Epithelial cell of prostate (primary cell): Measurements from ENCODE around the gene CDH18.
A peak's percentile ranks its signal among the peaks of the same experiment; 100 is the strongest.

Experiments used
- DNase-seq: peaks from one replicate; pipeline ENCODE4 v3.0.0-alpha.2; 2011; ENCODE audit warnings: low read depth, low spot score
- H3K27ac ChIP-seq: fragments of 450-650 bp; 2 replicates; pipeline ENCODE4 v1.5.1; 2017; ENCODE audit warnings: mild to moderate bottlenecking

CDH18 gene

DNA sequence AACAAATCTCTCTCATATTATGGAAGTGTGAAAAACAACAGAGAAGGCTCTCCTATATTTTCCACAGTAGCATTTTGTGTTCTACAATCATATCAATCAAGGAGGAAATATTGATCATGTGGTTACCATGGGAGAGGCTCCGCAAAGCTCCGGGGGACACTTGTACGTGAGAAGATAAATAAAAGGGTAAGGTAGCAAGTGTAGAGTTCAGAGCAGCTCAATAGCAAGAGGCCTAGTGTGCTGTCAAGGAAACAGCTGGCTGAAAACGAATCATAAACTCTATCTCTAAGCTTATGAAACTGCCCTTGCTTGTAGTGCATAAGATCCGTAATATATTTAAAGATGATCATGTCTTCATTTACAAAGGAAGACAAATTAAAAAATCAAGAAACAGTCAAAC, 57.5 kb downstream of the CDH18 start:
- no peak for DNase-seq
- no peak overlapping the region for H3K27ac ChIP-seq

DNA sequence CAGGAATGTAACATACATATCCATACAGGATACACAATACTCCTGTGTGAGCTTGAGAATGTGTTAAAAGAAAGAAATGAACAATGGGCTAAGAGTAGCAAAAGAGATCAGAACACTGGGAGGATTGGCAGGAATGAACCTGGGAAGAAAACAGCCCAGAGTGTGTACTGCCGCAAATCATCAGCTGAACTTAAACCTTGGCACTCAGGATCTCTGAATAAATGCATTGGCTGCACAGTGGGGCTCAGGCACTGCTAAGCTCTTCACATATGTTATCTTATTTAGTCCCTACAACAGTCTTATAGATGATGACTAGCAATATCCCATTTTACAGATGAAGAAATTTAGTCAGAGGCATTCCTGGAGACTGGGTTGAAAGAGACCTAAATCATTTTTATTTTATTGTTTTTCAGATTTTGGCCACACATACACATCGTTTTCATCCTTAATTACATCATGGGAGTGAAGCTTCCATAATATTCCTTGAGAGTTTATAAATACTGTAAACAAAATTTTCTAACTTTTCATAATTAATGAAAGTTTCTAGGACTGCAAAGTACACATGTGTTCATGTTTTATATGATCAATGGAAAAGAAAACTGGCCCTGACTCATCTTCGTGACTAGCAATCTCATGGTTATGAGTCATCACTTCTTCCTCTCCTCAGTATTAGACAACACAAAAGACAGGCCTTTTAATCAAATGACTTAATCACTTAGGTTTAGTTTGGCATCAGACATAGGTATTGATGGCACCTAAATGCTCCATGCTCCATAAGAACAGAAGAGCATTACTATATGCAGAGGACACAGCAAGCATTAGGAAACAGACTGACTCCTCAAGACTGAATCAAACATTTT, 59.2 kb downstream of the CDH18 start:
- DNase-seq, result peak; percentile 82
- H3K27ac ChIP-seq, result peak overlapping the region; percentile 74

DNA sequence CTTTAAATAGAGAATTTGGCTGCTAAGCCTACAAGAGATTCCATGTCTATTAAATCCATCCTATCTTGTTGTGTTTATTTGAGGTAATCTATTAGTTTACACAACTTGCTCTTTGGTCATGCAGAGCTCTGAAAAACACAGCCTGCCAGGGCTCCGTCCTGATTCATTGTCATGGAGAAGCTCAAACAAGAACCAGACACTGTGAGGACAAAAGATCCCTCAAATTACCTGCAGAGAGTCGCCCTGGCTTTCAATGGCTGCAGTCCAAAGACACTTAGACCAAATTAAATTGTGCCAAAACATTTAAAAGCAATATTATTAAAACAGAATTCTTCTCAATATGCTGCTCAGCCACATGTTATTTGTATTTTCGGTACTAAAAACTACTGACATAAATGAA, 60.1 kb downstream of the CDH18 start:
- DNase-seq, result no peak
- H3K27ac ChIP-seq, result peak overlapping the region; percentile 74

DNA sequence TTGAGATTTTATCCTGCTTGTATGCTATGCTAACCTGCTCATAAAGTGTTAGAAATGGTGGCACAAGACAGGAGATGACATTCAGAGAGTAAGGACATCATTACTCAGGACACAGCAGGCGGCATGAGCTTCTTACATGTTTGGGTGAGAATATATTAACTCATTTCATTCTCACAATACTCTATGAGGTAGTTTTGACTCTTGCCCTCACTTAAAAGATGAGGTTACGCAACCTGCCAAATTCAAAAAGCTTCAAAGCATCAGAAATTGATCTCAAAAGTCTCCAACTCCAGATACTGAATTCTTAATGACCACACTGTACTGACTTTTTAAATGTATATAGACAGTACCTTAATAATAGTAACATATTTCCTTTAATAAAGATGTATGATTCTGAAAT, 60.8 kb downstream of the CDH18 start:
- no peak for DNase-seq
- no peak overlapping the region for H3K27ac ChIP-seq

DNA sequence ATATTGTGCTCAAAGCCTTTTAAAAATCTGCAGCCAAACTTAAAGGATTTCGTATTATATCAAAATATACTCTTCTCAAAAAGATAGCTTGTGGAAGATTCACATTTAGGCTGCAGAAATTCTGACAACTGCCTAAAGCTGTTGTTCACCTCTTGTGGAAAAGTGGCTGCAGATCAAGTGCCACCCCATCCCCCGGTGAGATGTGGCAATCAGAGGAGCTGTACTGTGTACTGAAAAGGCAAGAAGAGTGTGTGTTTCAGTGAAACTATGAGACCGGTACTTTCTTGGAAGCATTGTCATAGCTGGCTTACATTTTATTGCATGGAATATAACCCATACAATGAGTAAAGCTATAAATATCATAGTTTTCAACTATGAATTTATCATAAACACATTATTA, 64.3 kb downstream of the CDH18 start:
- H3K27ac ChIP-seq, result no peak overlapping the region
- no peak for DNase-seq

DNA sequence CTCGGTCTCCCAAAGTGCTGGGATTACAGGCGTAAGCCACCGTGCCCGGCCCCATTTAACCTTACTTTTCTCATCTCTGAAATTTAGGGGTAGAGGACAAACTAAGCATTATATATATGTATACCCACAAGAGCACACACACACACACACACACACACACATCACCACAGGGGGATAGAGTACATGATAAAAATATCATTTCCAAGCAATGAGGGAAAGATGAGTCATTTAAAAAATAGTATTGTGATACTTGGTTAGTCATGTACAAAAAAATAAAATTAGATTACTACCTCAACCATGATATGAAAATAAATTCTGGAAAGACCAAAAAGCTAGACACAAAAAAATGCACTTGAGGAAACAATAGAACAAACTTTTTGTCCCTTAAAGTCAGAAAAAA, 67.2 kb downstream of the CDH18 start:
- no peak for DNase-seq
- H3K27ac ChIP-seq, result no peak overlapping the region

DNA sequence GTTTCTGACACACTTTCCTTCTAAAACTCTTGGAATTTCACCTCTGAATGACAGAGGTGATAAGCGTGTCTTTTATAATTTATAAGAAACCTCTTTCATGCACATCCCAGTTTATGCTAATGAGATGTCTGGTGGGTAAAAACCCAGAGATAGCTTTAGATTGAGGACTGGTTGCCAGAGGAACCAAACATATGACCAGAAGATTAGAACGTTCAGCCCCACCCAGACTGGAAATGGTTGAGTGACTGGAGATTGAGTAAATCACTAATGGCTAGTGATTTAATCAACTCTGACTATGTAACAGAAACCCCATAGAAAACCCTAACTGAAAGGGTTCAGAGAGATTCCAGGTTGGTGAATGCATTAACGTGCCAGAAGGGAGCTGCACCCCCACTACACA, 69.2 kb downstream of the CDH18 start:
- no peak for DNase-seq
- no peak overlapping the region for H3K27ac ChIP-seq

DNA sequence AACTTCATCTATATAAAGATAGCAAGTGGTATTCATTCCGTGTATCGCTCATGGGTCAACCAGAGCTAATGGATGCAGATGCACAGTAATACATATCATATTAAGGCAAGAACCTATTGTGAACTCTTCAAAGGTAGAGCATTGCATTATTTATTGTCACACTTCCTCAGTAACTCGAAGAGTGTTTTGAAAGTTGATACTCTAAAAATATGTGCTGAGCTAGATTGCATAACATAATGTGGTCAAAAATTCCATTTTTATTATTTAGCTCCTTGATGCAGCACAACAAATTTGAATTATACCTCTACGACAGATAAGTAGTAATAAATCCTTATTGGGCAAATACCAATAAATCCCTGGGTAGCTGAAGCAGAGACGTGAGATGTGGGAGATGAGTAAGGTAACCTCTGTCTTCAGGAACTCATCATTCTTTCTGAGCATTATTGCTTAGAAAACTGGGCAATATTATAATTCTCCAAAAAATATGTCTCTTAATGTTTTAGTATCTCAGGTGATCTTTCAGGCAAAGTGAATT, 70.3 kb downstream of the CDH18 start:
- no peak for DNase-seq
- H3K27ac ChIP-seq, result no peak overlapping the region

DNA sequence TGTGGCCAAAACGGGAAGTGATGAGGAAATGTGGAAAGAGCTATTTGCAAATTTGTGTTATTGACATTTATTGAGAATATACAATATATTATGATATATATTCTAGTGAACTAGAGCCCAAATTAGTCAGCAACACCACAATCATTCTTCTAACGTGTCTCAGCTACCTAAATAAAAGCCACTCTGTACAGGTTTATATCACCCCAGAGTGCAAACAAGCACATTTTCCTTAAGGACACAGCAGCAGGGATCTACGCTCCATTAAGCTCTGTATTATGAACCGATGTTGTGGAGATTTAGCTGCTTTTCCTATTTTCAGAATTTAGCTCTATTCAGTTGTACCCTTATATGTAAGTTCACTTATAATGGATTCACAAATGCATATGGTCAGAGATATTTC, 77.9 kb downstream of the CDH18 start:
- no peak for DNase-seq
- no peak overlapping the region for H3K27ac ChIP-seq

DNA sequence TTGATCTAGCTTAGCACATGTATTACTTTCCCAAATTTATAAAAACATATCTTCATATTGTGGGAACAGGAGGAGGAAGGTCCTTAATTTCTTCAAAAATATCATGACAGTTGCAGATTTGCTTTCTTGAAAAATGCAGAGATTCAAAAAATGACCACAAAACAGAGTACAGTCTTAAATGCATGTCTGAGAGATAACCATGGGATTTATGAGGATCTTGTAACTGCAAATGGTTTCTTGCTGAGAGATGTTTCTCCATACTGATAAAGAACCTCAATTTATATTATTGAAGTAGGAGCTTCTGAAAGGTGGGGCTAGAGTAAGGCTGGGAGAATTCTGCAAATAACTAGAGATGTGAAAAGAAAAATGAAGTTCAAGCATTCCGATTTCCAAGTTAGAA, 83.2 kb downstream of the CDH18 start:
- no peak overlapping the region for H3K27ac ChIP-seq
- no peak for DNase-seq

DNA sequence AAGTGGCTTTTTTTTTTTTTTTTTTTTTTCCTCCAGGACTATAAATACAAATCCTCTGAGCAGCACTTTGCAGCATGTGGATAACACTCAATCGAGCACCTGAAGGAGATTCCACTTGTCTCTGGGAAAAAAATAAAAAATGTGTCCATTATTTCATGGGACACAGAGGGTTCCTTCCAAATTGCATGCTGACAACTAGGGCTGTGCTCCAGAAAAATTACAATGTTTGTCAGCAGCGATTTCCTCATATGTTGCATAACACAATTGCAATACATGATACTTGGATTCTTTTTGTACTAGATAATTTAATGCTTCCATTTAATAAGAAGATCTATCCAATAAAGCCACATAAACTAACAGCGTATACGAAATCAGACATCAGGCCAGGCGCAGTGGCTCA, 84.4 kb downstream of the CDH18 start:
- H3K27ac ChIP-seq, result no peak overlapping the region
- no peak for DNase-seq

DNA sequence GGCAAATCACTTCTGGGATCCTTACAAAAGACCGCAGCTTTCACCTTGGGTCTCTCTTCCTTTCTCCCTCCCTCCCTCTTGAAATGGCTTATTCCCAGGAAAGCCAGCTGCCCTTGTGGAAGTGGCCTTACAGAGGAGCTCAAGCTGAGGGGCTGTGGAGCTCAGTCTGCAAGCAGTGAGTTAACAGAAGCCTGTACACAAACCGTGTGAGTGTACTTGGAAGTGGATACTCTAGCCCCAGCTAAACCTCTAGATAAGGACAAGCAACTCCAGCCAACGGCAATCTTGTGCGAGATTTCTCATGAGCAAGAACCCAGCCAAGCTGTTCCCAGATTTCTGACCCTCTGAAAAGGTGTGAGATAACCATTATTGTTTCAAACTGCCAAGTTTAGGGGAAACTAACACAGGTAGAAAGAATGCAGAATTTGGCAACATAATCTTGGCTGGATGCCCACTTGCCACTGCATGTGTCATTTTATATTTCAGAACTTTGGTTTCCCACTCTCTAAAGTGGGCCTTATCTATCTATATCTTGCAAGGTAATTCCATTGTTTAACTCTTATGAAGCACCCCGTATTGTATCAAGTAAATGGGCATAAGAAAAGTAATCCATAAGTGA, 85.6 kb downstream of the CDH18 start:
- DNase-seq, result no peak
- no peak overlapping the region for H3K27ac ChIP-seq

DNA sequence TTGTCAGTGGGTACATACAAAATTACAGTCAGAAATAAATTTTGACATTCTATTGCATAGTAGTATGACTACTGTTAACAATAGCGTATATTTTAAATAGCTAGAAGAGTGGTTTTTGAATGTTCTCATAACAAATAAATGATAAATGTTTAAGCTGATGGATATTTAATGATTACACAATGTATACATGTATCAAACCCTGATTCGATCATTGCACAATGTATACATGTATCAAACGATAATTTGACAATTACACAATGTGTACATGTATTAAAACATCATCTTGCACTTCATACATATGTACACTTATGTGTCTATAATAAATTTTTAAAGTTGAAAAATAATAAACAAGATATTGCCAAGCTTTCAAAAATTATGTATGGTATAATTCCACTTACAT, 87.7 kb downstream of the CDH18 start:
- no peak overlapping the region for H3K27ac ChIP-seq
- no peak for DNase-seq

DNA sequence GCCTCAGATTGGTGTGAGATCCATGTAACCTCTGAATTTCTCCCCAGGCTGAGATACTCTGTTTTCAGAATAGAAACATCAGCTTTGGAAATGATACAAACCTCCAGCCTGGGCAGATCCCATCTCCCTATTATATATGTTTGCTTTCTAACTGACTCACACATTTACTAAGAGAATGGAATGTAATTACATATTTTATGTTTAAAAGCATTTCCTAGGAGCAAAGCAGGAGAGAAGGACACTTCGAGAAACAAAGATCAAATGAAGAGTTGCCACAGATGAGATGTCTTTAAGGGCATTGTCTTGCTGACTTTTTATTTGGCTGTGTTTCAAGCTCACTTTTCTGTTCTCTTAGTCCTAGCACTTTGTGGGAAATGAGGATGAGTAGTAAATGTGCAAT, 96.3 kb downstream of the CDH18 start:
- H3K27ac ChIP-seq, result peak overlapping the region; percentile 70
- DNase-seq, result peak; percentile 1

DNA sequence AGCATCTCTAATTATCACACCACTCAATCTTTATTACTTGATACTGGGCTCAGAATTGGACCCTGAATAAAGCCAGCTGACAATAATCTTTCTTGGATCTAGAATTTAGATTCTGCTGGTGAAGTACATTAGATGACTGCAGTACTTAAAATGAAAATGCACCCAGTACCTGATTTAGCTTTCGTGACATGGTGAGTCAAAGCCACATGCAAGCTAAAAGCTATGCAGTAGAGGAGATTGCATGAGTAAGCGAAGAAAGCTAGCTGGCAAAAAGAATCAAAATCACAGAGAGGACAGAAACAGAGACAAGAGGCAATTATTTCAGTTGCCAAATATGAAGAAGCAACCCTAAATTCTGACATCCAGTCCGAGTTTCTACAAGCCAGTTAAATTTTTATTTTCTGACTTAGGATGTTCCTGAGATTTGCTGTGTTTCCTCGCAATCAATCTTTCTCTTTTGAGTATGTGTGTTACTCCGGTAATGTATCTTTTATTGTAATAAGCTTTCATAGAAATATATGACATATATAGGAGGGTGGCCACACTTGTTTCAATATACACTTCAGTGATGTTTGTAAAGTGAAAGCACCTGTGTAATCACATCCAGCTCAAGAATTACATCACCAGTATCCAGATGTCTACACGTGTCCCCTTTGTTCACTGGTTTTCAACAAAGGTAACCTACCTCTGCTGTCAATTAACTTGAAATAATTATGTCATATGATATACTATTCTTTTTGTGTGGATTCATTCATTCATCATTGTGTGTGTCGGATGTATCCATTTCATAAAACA, 101.7 kb downstream of the CDH18 start:
- DNase-seq, result peak; percentile 26
- H3K27ac ChIP-seq, result peak overlapping the region; percentile 53

DNA sequence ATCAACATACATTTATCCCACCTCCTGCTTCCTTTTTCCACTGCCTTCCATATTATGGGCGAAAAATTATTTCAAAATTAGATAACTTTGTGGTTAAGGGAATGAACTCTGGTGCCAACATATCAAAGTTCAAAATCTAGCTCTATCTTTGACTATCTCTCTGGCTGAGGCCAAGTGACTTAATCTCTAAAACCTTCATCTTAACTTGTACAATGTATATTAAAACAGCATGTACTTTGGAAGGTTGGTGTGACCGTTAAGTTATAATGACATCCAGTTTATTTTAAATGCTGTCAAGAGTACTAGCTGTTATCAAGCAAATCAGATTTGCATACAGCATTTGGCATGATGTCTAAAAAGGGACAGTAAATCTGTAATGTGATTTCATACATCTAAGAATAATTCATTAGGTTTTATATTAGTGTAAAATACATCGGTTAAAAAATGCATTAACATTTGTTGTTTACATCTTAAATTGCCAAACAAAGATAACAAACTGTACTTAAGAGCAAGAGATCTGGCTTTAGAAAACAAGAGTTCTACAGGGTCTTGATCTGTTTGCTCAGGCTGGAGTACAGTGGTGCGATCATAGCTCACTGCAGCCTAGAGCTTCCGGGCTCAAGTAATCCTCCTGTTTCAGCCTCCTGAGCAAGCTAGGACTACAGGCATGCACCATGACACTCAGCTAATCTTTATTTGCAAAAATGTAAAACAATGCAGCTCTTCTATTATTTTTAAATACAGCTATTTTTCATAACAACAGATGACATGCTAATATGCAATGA, 102.8 kb downstream of the CDH18 start:
- DNase-seq, result no peak
- no peak overlapping the region for H3K27ac ChIP-seq

DNA sequence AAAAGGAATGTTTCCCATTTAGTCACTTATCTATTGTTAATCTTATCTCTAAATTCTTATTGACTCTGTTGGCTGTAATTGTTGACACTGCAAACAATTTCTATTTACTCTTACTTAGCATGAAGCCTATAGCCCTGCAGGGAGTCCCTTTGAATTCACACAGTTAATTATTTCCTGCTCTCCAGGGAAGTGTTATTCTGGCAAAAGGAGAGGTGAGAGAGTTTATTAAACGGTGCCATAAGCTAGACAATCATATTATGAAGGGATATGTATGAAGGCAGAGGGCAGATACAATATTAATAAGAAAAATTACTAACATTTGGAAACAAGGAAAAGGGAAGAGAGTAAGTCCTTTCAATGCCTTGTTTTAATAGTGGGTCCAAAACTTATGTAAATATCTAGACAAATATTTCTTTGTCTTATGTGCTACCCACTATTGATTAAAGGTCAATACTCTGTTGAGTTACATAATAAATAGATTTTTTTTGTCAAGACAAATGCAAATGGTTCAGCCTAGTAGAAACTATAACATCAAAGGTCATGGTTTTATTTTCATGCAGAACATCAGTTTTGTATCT, 107.1 kb downstream of the CDH18 start:
- DNase-seq, result no peak
- no peak overlapping the region for H3K27ac ChIP-seq

DNA sequence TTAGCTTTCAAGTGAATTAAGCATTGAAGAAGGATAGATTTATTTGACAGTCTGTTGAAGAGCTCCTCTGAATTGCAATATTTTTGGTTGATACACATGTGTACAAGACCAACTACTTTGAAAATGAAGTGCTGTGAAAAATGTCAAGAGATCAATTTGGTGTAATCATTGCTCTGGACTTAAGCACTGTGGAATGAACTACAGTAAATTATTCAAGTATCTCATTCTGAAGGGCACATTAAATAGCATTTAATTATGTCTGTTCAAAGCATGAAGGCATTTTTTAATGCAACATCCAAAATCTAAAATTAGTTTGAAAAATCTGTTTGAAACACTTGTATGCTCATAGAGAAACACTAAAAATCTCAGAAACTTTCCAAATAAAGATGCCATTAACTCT, 107.5 kb downstream of the CDH18 start:
- no peak overlapping the region for H3K27ac ChIP-seq
- no peak for DNase-seq

DNA sequence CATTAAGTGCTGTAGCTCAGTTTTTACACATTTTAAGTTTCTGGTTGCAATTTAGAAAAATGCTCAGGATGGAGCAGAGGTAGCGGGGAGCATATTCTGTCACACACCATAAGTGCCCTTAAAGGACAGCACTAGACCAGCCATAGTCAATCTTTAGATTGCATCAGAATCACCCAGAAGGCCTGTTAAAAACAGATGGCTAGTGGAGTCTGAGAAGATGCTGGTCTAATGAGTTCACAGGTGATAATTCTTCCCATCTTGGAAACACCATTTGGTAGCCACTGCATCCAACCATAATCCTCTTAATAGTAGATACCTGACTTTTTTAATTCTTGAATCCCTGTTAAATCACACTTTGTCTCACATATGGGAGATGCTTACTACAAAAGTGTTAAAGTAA, 113.2 kb downstream of the CDH18 start:
- no peak overlapping the region for H3K27ac ChIP-seq
- no peak for DNase-seq

DNA sequence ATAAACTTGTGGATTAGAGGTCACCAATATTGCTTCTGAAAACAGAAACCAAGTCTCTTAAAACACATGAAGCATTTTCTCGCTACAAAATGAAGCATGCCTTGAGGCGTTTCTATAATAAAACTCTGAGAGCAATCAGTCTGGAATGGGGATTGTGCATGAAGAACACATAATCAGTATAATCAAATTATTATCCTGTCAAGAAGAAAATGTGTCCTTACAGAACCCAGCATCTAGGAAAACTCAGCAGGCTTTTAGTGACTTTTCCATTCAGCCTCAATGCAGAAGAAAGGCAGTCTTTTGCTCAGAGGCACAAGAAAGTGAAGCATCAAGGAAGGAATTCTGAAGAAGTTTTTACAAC, 121.9 kb downstream of the CDH18 start:
- DNase-seq, result no peak
- peak overlapping the region; percentile 28 for H3K27ac ChIP-seq
